Large intestine (tissue), 3 donors: ENCODE measurements around the gene C11orf91. TPM values are rescaled to one million over a fixed set of nuclear protein-coding genes. Genes with fewer than 3 reads are reported as not detected.
A peak's percentile ranks its signal among the peaks of the same experiment; 100 is the strongest.

Source experiments
- DNase-seq, 2 donors: peaks; one replicate each; pipeline versions ENCODE4 v3.0.0 to v3.0.0-alpha.2; 2013
- H3K27ac ChIP-seq: one replicate; pipeline ENCODE4 v1.5.1; 2013; ENCODE audit warnings: low read length
- H3K27me3 ChIP-seq: 2 replicates; pipeline ENCODE4 v1.6.1; 2013; ENCODE audit warnings: low read length; ENCODE audit not compliant: control insufficient read depth, insufficient read depth
- H3K36me3 ChIP-seq: 2 replicates; pipeline ENCODE4 v1.6.1; 2013; ENCODE audit warnings: low read length; ENCODE audit not compliant: control insufficient read depth, insufficient read depth
- H3K4me1 ChIP-seq: one replicate; pipeline ENCODE4 v1.6.1; 2013; ENCODE audit warnings: low read length; ENCODE audit not compliant: control insufficient read depth, insufficient read depth
- H3K4me3 ChIP-seq: one replicate; pipeline ENCODE4 v1.5.1; 2013; ENCODE audit warnings: low read length
- H3K9me3 ChIP-seq: one replicate; pipeline ENCODE4 v1.6.1; 2013; ENCODE audit warnings: mild to moderate bottlenecking, low read depth, low read length, moderate library complexity; ENCODE audit not compliant: control insufficient read depth
- WGBS: methylation state at CpG from one replicate; pipeline ENCODE4 v1.1.5; 2013; ENCODE audit warnings: low lambda C conversion rate; ENCODE audit not compliant: insufficient coverage; 5-methylcytosine and 5-hydroxymethylcytosine counted together
- polyA plus RNA-seq: library from polyadenylated mRNA; unstranded; fragments of 120-200 nt; gene quantifications from one replicate; pipeline ENCODE4 v1.2.1, GENCODE V29; 2013

C11orf91 gene
- polyA plus RNA-seq, 1 donor, result not detected

DNA sequence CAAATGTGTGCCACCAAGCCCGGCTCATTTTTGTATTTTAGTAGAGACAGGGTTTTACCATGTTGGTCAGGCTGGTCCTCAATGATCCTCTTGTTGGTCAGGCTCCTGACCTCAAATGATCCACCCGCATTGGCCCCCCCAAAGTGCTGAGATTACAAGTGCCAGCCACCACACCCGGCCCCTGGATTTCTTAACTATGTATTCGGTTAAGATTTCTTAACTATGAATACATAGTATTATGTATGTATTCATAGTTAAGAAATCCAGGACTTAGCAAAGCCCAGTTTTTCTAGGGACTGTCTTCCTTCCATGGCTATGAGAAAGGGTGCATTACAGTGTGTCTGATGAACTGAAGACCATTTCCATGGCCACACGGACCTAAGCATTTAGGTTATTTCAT lies 1.7 kb downstream of the C11orf91 start:
- no peak for DNase-seq
- no peaks in the 10 kb centered on the region for H3K27me3 ChIP-seq
- no CpG with 5 or more reads among the region's 5 CpGs for WGBS
- peaks cover 31% of the 10 kb centered on the region for H3K4me1 ChIP-seq
- no peaks in the 10 kb centered on the region for H3K36me3 ChIP-seq
- H3K4me3 ChIP-seq, result no peak overlapping the region
- H3K9me3 ChIP-seq, result no peaks in the 10 kb centered on the region
- no peak overlapping the region for H3K27ac ChIP-seq

DNA sequence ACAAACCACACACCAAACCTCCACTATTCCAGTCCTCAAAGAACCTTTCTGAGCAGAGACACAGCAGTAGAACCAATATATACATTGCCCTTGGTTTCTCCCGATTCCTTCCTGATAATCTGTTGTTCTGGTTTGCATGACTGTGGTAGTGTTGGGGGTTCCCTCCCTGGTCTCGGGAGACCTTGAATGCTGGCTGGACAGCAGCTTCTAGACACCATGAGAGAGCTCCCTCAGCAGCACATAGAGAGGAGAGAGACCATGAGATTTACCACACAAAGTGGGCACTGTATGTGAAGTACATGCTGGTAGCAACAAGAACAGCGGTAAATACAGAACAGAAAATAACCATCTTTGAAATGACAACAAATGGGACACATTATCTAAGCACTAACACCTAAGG lies 2.6 kb downstream of the C11orf91 start:
- H3K36me3 ChIP-seq, result no peaks in the 10 kb centered on the region
- H3K9me3 ChIP-seq, result no peaks in the 10 kb centered on the region
- DNase-seq, result no peak
- peaks cover 24% of the 10 kb centered on the region for H3K4me1 ChIP-seq
- no peak overlapping the region for H3K27ac ChIP-seq
- no CpG with 5 or more reads among the region's 3 CpGs for WGBS
- H3K4me3 ChIP-seq, result no peak overlapping the region
- no peaks in the 10 kb centered on the region for H3K27me3 ChIP-seq

DNA sequence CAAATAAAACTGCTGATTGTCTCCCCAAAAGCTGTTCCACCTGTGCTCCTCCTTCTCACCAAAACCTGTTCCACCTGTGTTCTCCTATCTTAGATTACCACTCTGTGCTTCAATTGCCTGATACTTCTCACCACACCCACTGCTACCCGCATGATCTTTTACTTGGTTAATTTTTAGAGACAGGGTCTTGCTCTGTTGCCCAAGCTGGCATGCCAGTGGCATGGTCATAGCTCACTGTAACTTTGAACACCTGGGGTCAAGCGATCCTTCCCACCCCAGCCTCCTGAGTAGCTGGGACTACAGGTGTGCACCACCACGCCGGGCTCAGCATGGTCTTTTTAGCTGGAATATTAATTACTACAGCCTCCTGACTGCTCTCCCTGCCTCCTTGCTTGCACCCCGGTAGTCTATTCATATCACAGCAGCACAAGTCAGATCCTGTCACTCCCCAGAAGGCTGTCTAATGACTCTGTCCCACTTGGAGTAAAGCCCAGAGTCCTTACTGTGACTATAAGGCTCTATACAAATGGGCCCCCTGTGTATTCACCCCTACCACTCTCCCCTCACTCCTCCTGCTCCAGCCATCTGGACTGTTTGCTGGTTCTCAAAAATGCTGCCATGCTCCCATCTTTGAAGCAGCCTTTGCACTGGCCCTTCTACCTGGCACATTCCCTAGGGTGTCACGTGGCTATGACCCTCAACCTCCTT lies 3.5 kb downstream of the C11orf91 start:
- 92% methylated on average over 2 of the region's 6 CpGs for WGBS

DNA sequence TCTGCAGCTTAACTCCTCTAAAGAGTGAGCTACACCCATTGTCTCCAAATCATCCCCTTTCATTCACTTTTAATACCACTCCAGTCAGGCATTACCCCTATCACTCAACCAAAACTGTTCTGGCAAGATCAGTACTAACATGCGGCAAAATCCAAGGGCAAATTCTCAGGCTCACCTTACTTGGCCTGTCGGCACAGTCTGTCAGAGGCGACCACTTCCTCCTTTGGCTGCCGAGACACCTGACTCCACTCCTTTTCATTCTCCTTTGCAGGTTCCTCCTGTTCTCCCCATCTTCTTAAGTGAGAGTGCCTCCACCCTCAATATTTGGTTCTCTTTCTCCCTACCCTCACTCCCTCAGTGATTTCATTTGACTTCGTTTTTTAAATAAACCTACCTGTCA lies 4.2 kb downstream of the C11orf91 start:
- Histone ChIP-seq H3K4me3 (no peak overlapping the region), H3K9me3 (no peaks in the 10 kb centered on the region)

More for the DNA sequence above, 3.5 kb downstream of the C11orf91 start:
- no peak for DNase-seq
- no peaks in the 10 kb centered on the region for H3K27me3 ChIP-seq
- peaks cover 21% of the 10 kb centered on the region for H3K4me1 ChIP-seq
- H3K9me3 ChIP-seq, result no peaks in the 10 kb centered on the region
- H3K27ac ChIP-seq, result no peak overlapping the region
- no peak overlapping the region for H3K4me3 ChIP-seq
- no peaks in the 10 kb centered on the region for H3K36me3 ChIP-seq

DNA sequence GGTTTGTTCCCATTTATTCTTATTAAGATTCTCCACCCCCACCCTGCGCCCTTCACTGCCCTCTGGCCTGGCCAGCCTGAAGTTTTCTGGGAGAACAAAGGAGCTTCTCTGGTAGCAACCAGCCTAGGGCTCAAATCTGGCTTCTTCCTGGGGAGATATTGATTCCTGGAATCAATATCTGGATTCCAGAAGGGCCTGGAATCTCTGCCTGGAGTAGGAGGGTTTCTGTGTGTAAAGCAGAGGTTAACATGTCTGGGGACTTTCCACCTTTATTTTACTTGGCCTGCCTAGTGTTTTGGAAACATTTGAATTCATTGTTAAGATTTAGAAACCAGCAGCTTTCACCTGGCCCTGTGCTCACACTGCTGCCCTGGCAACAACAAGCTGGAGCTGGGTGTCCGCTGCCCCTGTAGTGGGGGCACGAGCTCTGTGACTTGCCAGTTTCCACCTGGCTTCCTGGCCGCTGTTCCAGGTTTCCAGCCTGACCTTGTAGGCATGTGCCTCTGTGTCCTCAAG lies 5.5 kb downstream of the C11orf91 start:
- no CpG with 5 or more reads among the region's 4 CpGs for WGBS
- no peak for DNase-seq

More for the DNA sequence above, 4.2 kb downstream of the C11orf91 start:
- no peak for DNase-seq
- 95% methylated on average over 4 of the region's 5 CpGs for WGBS
- Histone ChIP-seq H3K36me3 (no peaks in the 10 kb centered on the region), H3K4me1 (peaks cover 21% of the 10 kb centered on the region), H3K27ac (no peak overlapping the region), H3K27me3 (no peaks in the 10 kb centered on the region)

DNA sequence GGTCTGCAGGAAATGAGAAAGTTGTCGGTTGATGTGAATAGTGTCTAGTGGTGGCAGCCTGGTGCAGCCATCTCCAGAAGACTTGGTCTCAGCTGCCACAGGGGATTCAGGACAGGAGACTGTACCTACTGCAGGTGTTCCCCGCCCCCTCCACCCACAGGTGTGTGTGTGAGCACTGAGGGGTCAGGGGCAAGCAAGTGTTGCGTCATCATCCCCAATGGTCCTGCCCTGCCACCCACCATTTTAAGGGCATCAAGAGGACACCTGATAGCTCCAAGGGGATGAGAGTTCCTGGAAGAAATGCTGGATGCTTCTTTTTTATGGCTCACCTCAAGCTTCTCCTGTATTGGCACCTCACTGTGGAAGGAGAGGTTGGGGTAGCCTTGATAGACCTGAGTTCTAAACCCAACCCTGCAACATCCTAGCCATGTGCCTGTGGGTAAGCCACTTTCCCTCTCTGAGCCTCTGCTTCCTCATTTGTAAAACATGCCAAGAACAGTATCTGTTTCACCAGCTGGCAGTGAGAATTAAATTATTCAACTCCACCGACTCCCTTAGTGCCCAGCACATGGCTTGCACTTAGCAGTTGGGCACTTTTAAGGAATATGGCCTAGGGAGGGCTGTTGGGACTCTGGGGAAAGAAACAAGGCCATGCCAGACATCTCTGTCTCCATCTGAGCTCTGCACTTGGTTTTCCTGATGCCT lies 6.1 kb downstream of the C11orf91 start:
- WGBS, result no CpG with 5 or more reads among the region's 4 CpGs

More for the DNA sequence above, 5.5 kb downstream of the C11orf91 start:
- no peak overlapping the region for H3K4me3 ChIP-seq
- no peaks in the 10 kb centered on the region for H3K27me3 ChIP-seq
- H3K27ac ChIP-seq, result no peak overlapping the region
- H3K36me3 ChIP-seq, result no peaks in the 10 kb centered on the region
- no peaks in the 10 kb centered on the region for H3K9me3 ChIP-seq
- H3K4me1 ChIP-seq, result peaks cover 25% of the 10 kb centered on the region

DNA sequence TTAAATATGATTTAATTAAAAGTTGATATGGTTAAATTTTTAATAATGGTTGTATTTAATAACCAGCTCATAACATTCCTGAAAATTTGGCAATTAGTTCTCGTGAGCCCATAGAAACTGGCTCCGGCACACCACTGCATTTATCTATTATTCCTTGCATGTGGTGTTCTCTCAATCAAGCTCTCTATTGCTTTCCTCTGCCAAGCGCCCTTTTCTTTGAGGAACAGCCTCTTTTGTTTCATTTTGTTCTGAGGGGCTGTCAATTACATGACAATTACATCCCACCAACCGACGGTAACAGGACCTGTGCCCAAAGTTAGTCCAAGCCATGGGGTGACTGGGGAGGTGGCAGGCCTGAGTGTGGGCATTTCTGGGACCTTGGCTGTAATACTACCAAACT lies 8.1 kb downstream of the C11orf91 start:
- DNase-seq, result no peak
- Histone ChIP-seq H3K4me1 (peaks cover 22% of the 10 kb centered on the region), H3K9me3 (no peaks in the 10 kb centered on the region), H3K27ac (no peak overlapping the region), H3K36me3 (no peaks in the 10 kb centered on the region), H3K27me3 (no peaks in the 10 kb centered on the region), H3K4me3 (no peak overlapping the region)
- WGBS, result no CpG with 5 or more reads among the region's 5 CpGs

More for the DNA sequence above, 6.1 kb downstream of the C11orf91 start:
- Histone ChIP-seq H3K4me3 (no peak overlapping the region), H3K36me3 (no peaks in the 10 kb centered on the region), H3K9me3 (no peaks in the 10 kb centered on the region), H3K27me3 (no peaks in the 10 kb centered on the region), H3K27ac (no peak overlapping the region), H3K4me1 (peaks cover 22% of the 10 kb centered on the region)
- DNase-seq, result no peak

DNA sequence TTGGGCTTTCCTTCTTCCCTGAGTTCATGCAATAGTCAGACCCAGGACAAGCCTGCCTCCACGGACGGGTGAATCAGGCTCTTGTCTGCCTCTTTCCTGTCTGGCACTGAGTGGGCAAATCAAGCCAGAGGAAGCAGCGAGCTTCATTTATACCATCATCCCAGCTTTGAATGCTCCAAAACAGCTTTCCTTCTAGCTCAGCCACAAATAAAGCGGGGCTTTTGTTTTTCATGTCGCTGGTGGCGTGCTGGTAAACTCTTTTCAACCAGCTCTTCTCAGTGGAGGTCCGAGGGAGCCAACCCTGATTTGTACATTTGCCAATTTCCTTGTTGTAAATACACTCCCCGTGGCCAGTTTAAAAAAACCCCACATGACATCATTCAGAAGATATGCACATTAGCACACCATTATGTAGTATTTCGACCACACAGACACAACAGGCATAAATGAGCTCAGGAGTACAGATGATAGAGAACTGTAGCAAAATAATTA lies 8.6 kb downstream of the C11orf91 start:
- H3K27me3 ChIP-seq, result no peaks in the 10 kb centered on the region
- WGBS, result 0% methylated on average over 1 of the region's 9 CpGs

DNA sequence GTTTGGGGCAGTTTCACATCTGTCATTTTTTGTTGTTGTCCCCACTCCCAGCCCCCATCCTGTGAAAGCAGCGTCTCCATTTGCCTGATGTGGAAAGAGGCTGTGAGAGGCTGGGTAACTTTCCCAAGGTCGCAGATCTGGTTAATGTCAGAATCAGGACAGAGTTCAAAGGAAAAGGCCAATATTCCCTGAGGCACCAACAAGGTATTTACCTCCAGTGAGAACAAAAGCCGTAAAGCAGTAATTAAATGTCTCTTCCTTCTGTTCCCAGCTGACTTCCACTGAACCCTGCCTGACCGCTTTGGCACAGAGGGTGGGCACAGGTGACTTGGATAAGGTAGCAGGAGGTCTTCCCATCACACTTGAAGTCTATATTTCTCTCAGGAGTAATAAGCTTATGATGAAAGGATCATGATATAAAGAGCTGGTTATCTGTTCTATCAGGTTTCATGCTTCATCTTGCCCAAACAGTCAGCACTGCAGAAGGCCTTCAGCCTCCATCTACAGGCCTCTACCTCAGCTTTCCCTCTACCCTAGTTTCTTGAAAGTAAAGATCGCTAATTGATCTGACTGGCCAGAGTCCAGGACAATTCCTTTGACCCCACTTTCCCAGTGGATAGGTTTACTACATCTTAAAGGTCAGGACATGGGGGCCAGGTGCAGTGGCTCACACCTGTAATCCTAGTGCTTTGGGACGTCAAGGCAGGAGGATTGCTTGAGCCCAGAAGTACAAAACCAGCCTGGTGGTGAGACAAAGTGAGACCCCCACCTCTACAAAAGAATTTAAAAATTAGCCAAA lies 9.4 kb downstream of the C11orf91 start:
- Histone ChIP-seq H3K9me3 (no peaks in the 10 kb centered on the region), H3K27me3 (no peaks in the 10 kb centered on the region), H3K27ac (peak overlapping the region; percentile 17), H3K4me3 (no peak overlapping the region), H3K4me1 (peaks cover 22% of the 10 kb centered on the region), H3K36me3 (no peaks in the 10 kb centered on the region)
- 27% methylated on average over 2 of the region's 6 CpGs for WGBS
- DNase-seq, result peak; percentile 17 to 64

More for the DNA sequence above, 8.6 kb downstream of the C11orf91 start:
- H3K36me3 ChIP-seq, result no peaks in the 10 kb centered on the region
- H3K4me3 ChIP-seq, result no peak overlapping the region
- H3K9me3 ChIP-seq, result no peaks in the 10 kb centered on the region
- peak; percentile 56 to 72 for DNase-seq
- H3K4me1 ChIP-seq, result peaks cover 22% of the 10 kb centered on the region
- peak overlapping the region; percentile 17 for H3K27ac ChIP-seq
